Activated CD4-positive, alpha-beta T cell treated with anti-CD3 and anti-CD28 coated beads, Interleukin-2, amount 50 U/mL, for 1 hour (primary cell): ENCODE results near the gene ADARB2.
"Not testable (repeated sequence)": the region's sequence is repeated elsewhere in the genome, so short reads cannot be mapped to it uniquely, and the experiment has no call there.

ENCODE experiments used
- DNase-seq: peaks from one replicate; pipeline ENCODE4 v3.0.0-alpha.2; 2020

The ADARB2 gene

DNA sequence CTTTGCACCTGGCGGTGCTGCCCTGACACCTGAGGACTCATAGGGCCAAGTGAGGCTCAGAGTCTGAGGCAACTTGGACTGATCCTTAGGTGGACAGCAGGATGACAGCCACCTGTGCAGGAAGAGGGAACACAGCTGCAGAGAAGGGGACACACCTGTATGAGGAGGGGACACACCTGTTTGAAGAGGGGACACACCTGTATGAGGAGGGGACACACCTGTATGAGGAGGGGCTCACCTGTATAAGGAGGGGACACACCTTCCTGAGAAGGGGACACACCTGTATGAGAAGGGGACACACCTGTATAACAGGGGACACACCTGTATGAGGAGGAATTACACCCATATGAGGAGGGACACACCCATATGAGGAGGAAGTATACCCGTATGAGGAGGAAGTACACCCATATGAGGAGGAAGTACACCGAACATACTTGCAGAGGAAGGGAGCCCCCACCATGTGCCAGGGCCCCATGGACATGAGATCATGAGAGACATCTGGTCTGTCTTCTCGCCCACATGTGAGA, 285.9 kb downstream of the ADARB2 start:
- no peak for DNase-seq

DNA sequence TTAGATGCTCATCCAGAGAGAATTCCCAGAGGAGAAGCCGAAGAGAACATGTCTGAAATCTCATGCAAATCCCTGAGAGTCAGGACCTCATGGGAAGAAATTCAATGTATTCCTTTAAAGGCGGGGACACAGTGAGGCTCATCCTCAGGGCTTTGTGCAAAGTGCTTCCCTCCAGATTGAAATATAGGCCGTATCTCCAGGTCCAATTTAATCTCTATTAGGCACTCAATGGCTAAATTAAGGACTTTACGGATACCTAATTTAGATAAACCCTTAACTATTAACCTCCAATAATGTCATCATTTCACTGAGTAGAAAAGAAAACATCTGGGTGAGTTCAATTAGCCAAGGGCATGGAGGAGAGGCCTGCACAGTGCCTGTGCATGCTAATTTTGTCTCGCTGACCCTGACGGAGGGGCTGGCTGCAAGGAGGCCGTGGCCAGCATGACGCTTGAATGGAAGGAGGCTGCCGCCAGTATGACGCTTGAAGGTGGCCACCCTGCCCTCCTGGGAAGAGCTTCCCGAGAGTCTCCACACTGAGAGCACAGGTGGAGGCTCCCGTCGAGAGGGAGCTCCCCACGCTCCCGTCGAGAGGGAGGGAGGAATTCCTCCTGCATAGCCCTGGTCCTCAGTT, 287.6 kb downstream of the ADARB2 start:
- no peak for DNase-seq

DNA sequence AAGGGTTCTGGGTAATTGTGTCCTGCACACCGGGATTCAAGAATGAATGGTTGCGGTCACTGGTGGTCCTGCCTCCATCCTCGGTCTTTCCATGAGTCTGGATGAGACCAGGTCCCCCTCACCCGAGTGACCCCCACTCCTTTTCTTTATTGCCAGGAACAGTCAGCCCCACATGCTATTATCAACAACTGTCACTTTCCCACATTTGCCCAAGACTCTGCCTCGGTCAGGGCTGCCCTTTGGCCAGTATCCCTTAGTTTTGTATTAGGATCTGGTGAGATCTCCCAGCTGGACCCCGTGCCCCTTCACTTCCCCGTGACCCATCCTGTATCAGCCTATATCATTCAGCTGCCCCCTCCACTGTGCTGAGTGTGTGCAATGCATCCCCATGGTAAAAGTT, 288.3 kb downstream of the ADARB2 start:
- no peak for DNase-seq

DNA sequence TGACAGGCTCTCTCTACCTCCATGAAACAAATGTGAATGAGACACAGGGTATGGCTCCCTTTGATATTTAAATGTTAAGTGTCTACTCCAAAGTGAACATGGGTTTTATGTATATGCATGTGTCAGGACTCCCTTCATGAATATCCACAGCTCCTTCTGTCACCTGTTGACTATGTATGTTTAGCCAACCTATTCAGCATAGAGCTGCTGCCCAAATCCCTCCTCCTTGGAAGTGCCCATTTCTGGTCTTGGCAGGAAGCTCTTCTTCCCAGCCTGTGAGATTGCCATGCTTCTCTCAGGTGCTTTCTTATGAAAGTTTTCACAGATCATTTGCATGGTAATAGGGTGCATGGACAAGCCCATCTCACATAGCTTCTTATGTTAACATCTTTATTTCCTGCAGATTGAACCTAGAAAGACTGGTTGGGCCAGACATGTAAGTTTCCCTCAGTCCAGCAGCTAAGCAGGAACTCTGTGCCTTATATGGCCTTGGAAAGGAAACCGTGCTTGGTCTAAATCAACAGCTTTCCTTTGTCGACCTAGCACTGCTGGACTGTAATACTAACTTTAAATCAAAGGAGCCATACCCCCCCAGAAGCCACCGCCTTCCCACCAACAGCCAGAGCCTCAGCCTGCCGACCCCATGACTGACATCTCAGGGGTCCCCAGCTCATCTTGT, 288.9 kb downstream of the ADARB2 start:
- DNase-seq: no peak

DNA sequence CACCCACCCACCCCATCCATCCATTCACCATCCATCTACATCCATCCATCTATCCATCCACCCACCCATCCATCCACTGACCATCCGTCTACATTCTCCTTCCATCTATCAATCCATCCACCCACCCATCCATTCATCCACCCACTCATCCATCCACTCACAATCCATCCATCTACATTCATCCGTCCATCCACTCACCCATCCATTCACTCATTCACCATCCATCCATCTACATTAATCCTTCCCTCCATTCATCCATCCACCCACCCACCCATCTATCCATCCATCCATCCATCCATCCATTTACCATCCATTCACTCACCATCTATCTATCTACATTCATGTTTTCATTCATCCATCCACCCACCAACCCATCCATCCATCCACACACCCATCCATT, 292.5 kb downstream of the ADARB2 start:
- DNase-seq: no peak

DNA sequence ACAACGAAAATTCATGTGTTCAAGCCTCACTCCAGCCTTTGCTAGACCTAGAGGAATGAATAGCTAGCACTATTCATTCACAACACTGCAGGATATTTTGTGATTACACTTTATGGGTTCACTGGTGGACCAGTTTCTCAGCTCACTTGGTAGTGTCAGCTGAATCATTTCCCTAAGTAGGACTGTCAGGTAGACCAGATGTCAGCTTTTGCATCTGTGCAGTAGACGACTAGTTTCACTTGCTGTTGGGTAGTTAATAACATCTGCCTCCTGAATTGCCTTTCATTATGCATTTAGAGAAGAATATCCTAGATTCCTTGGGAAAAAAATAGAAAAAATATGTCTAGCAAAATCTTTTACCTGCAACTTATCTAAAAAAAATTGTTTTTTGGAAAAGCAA, 296.4 kb downstream of the ADARB2 start:
- DNase-seq: no peak

DNA sequence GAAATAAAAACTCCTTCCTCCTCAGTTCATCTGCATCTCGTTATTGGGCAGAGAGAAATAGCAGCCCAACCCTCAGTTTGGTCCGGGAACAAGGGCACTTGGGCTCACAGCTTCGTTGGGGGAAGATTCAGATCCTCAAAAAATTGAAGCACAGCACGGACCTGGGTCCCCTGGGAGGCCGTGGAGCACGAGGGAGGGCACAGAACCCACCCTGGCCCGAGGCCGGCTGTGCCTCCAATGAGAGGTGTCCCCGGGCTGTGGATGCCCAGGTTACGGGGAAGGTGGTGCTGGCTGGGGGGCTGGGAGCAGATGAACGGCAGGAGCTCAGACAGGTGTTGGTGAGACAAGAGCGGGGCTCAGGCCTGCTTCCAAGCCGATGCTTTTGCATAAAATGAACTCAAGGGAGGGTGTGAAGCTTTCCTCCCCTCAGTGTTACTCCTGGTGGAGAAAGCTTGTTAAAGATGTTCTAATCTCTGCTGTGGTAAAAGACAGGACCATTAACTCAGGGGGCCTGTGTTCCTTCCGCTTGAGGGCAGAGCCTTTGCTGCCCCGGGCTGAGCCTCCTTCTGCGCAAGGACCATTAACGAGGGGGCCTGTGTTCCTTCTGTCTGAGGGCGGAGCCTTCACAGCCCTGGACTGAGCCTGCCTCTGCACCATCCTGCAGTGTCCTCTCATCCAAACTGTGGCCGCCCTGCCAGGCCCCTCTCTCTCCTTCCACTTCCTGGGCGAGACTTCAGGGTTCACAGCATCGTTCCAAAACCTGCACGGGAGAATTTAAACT, 302.2 kb downstream of the ADARB2 start:
- DNase-seq: no peak

DNA sequence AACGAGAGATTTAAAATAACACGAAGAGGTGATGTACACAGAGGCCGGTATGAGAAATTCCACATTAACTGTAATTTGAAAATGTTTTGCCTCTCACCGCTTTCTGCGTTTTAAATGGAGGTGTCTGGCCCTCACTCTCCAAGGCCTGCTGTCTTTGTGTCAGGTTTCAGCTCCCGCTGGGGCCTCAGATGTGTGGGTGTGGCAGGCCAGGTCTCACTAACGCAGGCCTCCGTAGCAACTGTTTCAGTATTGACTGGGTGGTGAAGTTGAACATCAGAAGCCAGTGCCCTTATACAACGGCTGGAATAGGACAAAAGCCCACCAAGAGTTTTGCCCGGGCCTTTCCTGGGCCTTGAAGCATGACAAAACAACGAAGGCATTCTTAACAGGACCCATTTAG, 303.1 kb downstream of the ADARB2 start:
- DNase-seq: no peak

DNA sequence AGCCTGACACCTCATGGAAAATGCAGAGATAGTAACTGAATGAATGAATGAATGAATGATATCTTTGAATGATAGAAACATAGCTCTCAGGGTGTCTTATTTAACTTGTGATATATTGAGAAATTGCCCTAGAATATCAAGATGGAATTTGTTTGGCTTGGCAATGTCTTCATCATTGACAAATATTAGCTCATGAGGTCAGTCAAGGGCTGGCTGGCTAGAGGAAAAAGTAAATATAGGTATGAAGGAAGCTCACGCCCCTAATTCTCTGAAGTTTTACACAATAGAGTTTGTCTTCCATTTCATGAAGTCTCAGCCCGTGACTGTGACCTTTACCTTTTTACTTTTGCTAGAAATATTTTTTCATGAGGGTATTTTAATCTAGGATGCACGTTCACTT, 305.2 kb downstream of the ADARB2 start:
- no peak for DNase-seq

DNA sequence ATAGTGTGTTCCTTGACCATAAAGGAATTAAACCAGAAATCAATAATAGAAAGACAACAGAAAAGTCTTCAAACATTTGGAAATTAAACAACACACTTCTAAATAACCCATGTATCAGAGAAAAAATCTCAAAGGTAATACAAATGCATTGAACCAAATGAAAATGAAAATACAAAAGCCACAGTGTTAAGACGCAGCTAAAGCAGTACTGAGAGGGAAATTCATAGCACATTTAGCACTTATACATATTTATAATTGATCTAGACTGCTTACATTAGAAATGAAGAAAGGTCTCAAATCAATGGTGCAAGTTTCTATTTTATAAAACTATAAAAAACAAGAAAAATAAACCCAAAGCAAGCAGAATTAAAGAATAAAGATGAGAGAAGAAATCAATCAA, 306.1 kb downstream of the ADARB2 start:
- DNase-seq: no peak

DNA sequence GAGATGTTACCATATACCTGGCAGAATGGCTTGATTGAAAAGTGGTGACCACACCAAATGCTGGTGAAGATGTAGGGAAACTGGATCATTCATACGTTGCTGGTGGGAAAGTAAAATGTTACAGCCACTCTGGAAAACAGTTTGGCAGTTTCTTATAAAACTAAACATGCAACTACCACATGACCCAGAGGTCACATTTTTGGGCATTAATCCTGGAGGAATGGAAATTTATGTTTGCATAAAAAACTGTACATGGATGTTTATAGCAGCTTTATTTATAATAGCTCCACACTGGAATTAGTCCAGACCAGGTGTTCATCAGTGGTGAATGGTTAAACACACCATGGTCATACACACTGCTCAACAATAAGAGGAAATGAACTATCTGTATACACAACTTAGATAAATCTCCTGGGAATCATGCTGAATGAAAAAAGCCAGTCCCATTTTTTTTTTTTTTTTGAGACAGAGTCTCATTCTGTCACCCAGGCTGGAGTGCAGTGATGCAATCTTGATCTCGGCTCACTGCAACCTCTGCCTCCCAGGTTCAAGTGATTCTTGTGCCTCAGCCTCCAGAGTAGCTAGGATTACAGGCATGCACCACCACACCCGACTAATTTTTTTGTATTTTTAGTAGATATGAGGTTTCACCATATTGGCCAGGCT, 309.7 kb downstream of the ADARB2 start:
- DNase-seq: not testable (repeated sequence)

DNA sequence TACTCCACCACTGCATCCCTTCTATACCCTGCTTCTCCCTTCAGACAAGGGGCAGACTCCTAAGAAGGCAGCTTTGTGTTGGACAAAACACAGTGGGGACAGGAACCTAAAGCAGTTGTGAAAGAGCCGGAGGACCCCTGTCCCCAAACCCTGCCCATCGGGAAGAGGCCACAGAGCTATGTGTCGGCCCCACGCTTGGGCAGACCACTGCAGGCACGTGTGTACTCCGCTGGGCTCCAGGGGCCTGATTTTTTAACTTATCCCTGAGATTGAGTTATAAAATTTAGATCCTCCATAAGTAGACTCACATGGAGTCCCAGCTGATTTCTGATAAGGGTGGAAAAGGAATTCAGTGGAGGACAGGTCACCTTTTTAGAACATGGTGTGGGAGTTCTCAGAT, 310.5 kb downstream of the ADARB2 start:
- DNase-seq: no peak

DNA sequence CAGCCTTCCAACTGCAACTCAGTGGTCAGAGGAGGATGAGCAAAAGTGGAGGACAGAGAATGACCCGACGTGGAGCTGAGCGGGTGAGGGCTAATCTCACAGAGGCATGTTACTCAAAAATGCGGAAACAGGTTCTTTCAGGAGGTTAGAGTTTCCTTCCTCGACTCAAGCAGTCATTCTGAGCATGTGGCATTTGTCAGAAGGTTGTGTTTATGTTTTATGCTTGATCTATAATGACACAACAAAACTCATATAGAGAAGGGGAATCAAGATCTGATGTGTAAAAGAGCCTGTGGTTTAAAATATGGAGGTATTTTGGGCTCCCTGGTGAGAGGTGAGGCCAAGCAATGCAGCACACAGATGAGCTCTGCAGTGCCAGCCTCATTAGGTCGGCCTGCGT, 311.4 kb downstream of the ADARB2 start:
- no peak for DNase-seq

DNA sequence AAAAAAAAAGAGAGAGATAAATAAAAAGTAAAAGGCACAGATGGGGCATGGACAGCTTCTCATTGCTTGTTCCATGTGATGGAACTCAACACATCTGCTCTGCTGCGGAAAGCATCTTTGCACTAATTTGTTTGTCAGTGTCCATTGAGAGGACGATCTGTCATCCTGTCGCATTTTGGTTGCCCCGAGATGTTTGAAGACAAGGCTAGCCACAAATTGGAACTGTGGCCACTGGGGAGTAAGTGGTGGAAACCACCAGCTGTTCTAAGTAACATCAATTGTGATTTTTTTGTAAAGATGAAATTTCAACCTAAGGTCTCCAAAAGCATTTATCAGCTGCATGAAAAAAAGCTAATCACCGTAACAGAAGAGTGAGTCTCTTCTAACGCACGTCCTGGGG, 312.7 kb downstream of the ADARB2 start:
- DNase-seq: no peak

DNA sequence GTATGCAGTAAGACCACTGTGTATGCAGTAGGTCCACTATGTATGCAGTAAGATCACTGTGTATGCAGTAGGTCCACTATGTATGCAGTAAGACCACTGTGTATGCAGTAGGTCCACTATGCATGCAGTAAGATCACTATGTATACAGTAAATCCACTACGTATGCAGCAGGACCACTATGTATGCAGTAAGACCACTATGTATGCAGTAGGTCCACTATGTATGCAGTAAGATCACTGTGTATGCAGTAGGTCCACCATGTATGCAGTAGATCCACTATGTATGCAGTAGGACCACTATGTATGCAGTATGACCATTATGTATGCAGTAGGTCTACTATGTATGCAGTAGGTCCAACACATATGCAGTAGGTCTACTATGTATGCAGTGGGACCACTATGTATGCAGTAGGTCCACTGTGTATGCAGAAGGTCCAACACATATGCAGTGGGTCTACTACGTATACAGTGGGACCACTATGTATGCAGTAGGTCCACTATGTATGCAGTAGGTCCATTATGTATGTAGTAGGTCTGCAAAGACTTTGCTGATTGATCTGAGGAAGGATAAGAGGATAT, 313.6 kb downstream of the ADARB2 start:
- DNase-seq: no peak

DNA sequence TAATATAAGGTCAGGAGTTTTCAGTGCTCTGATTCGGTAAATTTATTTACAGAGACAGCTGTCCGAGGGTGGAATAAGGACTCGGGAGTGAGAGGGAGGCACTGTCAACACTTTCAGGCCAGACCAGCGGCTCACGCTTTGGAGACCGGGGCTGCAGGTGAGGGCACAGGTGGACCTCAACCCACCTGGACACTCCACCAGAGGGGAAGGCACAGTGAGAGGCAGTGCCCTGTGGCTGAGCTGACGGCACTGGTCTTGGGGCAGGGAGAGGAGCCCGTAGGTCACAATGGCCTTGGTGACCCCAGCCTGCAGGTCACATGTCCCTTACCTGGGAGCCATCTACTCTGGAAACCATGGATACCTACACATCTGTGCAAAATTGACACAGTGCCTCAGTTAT, 315.1 kb downstream of the ADARB2 start:
- no peak for DNase-seq

DNA sequence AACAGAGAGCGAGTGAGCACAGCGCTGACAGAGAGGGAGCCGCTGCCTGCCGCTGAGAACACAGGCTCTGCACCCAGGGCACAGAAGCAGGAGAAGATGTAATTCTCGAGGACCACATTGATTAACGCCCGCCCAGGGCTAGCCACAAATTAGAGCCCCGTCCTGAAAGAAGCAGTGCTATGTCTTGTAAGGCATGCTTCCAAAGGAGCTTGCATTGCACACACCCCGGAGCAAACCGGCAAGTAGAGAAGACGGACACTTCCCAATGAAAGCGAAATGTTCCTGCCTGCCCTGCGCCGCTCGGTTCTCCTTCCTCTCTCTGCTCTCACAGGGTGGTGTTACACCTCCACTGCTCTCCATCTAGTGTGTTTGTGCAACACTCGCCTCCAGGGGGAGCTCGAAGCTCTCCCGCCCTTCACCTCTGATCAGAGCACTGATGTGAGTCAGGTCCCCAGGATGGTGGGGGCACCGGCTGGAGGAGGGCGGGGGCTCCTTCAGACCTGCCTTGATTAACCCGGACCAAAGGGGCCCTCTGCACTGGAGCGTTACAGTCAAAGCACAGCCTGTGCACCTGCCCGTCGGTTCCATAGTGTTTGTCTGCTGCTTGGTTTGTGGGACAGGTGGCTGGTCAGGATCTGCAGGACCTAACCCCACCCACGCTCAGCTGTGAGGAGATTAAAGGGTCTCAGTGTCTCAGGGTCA, 316.5 kb downstream of the ADARB2 start:
- DNase-seq: peak; percentile 57

DNA sequence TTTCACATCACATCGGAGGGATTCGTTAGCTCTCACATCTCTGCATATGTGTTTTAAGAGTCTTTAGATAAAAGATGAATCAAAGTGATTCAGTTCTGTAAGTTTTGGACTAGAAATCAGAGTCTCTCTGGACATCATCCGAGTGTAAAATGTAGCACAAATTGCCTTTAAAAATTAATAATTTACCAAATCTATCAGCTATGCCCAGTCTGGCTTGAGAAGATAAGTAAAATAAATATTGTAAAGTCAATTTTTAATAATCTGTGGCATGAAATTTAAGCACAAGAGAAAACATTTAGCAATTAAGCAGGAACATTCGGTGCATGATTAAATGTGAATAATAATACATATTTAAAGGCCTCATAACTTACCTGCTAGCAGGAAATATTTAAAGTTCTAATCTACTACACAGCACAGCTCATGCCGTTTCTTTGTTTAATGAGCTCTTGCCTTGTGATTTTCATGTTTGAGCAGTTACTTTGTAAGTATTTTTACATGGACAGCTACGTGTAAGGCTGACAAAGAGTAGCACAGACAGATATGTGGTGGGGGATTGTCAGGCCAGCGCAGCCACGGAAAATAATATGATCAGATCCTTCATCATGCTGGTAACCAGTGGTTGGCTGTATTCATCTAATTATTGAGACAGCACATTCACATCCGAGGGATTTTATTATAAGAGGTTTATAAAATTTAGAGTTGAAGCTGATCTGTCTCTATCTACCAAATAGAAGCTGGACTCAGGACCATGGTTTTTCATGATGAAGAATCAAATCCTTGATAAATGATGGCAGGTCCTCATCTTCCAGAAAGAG, 317.3 kb downstream of the ADARB2 start:
- DNase-seq: no peak

DNA sequence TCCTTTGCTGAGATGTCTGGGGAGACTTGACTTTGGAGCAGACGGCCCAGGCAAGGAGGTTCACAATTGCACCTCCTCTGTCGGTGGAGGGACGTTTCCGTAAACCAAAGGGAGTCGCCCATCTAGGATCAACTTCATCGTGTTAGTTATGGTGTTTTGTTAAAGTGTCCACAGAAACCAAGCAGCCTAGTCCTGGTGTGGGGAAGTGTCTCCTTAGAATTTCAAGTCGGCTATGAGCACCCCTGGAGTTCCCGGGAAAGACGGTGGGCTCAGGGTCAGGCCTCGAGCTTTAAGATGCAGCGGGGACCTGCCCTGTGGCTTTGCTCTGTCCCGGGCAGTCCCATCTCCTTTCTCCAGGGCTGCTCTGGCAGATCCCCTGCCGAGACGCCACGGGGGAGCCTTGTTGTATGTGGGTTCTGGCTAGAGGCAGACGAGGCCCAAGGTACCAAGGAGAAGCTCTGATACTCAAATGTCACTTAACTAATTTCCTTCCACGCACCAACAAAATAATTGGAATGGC, 319.2 kb downstream of the ADARB2 start:
- no peak for DNase-seq

DNA sequence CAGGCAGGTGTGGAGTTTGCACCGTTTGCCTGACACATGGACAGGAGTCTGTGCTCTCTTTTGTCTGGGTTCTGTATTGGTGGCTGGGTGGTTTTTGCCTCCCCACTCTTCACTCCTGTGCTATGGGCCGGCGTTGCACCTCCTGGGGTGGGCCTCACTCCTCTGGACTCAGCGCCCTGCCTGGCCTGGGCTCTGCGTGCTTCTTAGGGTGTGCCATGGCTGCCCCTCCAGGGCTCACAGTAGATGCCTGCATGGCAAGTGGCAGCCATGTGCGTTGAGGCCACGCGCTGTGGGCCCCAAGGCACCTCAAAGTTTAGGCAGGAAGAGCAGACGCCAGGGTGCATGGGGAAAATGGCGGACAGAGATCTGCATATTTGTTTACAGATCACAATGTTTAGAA, 319.8 kb downstream of the ADARB2 start:
- no peak for DNase-seq

DNA sequence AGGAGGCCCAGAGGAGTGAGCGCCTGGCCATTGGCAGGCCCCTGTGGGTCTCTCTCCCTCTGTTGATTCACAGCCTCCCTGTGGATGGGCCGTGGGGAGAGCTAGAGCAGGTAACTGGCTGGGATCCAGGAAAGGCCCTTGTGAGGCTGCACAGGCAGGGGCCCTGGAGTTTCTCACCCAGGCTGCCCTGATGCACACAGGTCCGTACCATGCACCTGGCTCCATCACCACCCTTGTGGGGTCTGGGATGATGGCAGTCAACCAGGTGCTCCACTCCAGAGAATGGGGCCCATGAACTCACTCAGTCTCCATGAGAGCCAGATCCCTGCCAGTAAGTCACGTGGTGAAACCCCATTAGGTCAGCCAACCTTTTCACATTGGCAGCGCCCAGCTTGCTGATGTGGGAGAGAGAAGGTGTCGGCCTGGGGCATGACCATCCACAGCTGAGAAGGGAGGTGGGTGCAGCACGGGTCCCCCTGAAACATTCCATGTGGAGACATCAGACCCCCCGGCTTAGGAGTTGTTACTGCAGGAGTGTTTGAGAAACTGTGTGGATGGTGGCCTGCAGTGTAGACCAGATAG, 320.8 kb downstream of the ADARB2 start:
- no peak for DNase-seq
